Measurements from ENCODE around the gene STK32A. TPM values are rescaled to one million over a fixed set of nuclear protein-coding genes. Genes with fewer than 3 reads are reported as not detected.

STK32A gene
- total RNA-seq, 2 donors from 2014 or later, result 9.8 to 21.8 TPM

- Histone ChIP-seq H3K4me3 (ENCODE audit: low read length) (no peak overlapping the region), H3K9ac (ENCODE audit: extremely low read depth, low read length, poor library complexity, severe bottlenecking) (no peak overlapping the region), H3K27ac (ENCODE audit: low read depth, low read length) (no peak overlapping the region), H3K36me3 (ENCODE audit: control insufficient read depth, insufficient read depth, low read length) (peaks cover 51% of the 10 kb centered on the region), H3K27me3 (ENCODE audit: control insufficient read depth, insufficient read depth, low read length, poor library complexity, severe bottlenecking) (no peaks in the 10 kb centered on the region), H3K9me3 (ENCODE audit: control insufficient read depth, low read length) (no peaks in the 10 kb centered on the region), H3K4me1 (ENCODE audit: control insufficient read depth, insufficient read depth, low read length) (no peaks in the 10 kb centered on the region)
- Mint-ChIP-seq H3K4me3 (no peak overlapping the region), H3K27me3 (ENCODE audit: insufficient read depth) (no peaks in the 10 kb centered on the region), H3K4me1 (peaks cover 1% of the 10 kb centered on the region), H3K27ac (no peak overlapping the region), H3K36me3 (ENCODE audit: low read depth) (peaks cover 63% of the 10 kb centered on the region), H3K9me3 (no peaks in the 10 kb centered on the region)
- no peak for DNase-seq
- WGBS, 2 experiments (ENCODE audit: insufficient coverage in 1 of 2, insufficient read length in 1 of 2), result 100% methylated on average over 2 of the region's 2 CpGs; no CpG with 5 or more reads in 1 of the 2 experiments
- TF ChIP-seq CTCF (conservative IDR thresholded peaks at IDR 0.05), result no peak
Observed at GRCh38 chr5:147418613-147419012, 183.8 kb downstream of the STK32A start.

- Mint-ChIP-seq H3K4me1 (peaks cover 13% of the 10 kb centered on the region), H3K27ac (no peak overlapping the region), H3K36me3 (ENCODE audit: low read depth) (peaks cover 33% of the 10 kb centered on the region), H3K27me3 (ENCODE audit: insufficient read depth) (no peaks in the 10 kb centered on the region), H3K4me3 (no peak overlapping the region), H3K9me3 (no peaks in the 10 kb centered on the region)
- H3K27ac ChIP-seq (ENCODE audit: low read depth, low read length), result no peak overlapping the region
- H3K4me3 ChIP-seq (ENCODE audit: low read length), result no peak overlapping the region
- H3K4me1 ChIP-seq (ENCODE audit: control insufficient read depth, insufficient read depth, low read length), result peaks cover 3% of the 10 kb centered on the region
- no peak for DNase-seq
- no peak for TF ChIP-seq CTCF (conservative IDR thresholded peaks at IDR 0.05)
- no peaks in the 10 kb centered on the region for H3K27me3 ChIP-seq (ENCODE audit: control insufficient read depth, insufficient read depth, low read length, poor library complexity, severe bottlenecking)
- H3K9me3 ChIP-seq (ENCODE audit: control insufficient read depth, low read length), result no peaks in the 10 kb centered on the region
- no peak overlapping the region for H3K9ac ChIP-seq (ENCODE audit: extremely low read depth, low read length, poor library complexity, severe bottlenecking)
- H3K36me3 ChIP-seq (ENCODE audit: control insufficient read depth, insufficient read depth, low read length), result peaks cover 19% of the 10 kb centered on the region
- WGBS, 2 experiments (ENCODE audit: insufficient coverage in 1 of 2, insufficient read length in 1 of 2), result 80 to 95% methylated on average over 2 to 3 of the region's 3 CpGs
Observed at GRCh38 chr5:147426640-147427327, 192.0 kb downstream of the STK32A start.

GRCh38 chr5:147427521-147428401, 192.9 kb downstream of the STK32A start:
- Histone ChIP-seq H3K4me1 (ENCODE audit: control insufficient read depth, insufficient read depth, low read length) (peaks cover 8% of the 10 kb centered on the region), H3K9me3 (ENCODE audit: control insufficient read depth, low read length) (no peaks in the 10 kb centered on the region), H3K4me3 (ENCODE audit: low read length) (no peak overlapping the region), H3K27me3 (ENCODE audit: control insufficient read depth, insufficient read depth, low read length, poor library complexity, severe bottlenecking) (no peaks in the 10 kb centered on the region), H3K9ac (ENCODE audit: extremely low read depth, low read length, poor library complexity, severe bottlenecking) (no peak overlapping the region), H3K27ac (ENCODE audit: low read depth, low read length) (no peak overlapping the region), H3K36me3 (ENCODE audit: control insufficient read depth, insufficient read depth, low read length) (peaks cover 19% of the 10 kb centered on the region)
- Mint-ChIP-seq H3K4me1 (peaks cover 21% of the 10 kb centered on the region), H3K9me3 (no peaks in the 10 kb centered on the region), H3K36me3 (ENCODE audit: low read depth) (peaks cover 24% of the 10 kb centered on the region), H3K4me3 (no peak overlapping the region), H3K27ac (no peak overlapping the region), H3K27me3 (ENCODE audit: insufficient read depth) (no peaks in the 10 kb centered on the region)
- WGBS, 2 experiments (ENCODE audit: insufficient coverage in 1 of 2, insufficient read length in 1 of 2), result 91% methylated on average over 1 of the region's 1 CpG; no CpG with 5 or more reads in 1 of the 2 experiments
- no peak for TF ChIP-seq CTCF (conservative IDR thresholded peaks at IDR 0.05)
- DNase-seq, result no peak

Measured in endodermal cell (in vitro differentiated cells).